HEK293T (cell line): ENCODE results near the gene GATB.

Experiments used
- BHLHE40 ChIP-seq: fragments of 450-650 bp; IDR thresholded peaks from 2 replicates; pipeline ENCODE4 v1.6.1; 2016; ENCODE audit warnings: mild to moderate bottlenecking, moderate library complexity, borderline replicate concordance
- ELF4 ChIP-seq: fragments of 450-650 bp; IDR thresholded peaks from 2 replicates; pipeline ENCODE4 v1.6.1; 2017; ENCODE audit warnings: antibody characterized with exemption
- LEF1 ChIP-seq: fragments of 450-650 bp; IDR thresholded peaks from 2 replicates; pipeline ENCODE4 v1.6.1; 2017; ENCODE audit warnings: mild to moderate bottlenecking, borderline replicate concordance
- SP1 ChIP-seq: fragments of 450-650 bp; IDR thresholded peaks from 2 replicates; pipeline ENCODE4 v1.6.1; 2017

GRCh38 chr4:151753056-151753455, 7.8 kb downstream of the GATB start:
- no peak for TF ChIP-seq SP1
- no peak for TF ChIP-seq ELF4
- no peak for TF ChIP-seq BHLHE40
- no peak for TF ChIP-seq LEF1
